ENCODE measurements around the gene MAMSTR. TPM values are rescaled to one million over a fixed set of nuclear protein-coding genes. Genes with fewer than 3 reads are reported as not detected.

Gene MAMSTR
- total RNA-seq, 2 experiments from 2014 or later, result 0.56 to 1.0 TPM

- CTCF ChIA-PET, result interaction anchor here (0.7 to 1.4 kb wide), 2 partner anchors 10 to 50 kb away, joined by 3 read pairs; no protein-coding TSS in a partner anchor
These were observed 25.9 kb upstream of the MAMSTR start for GRCh38 chr19:48745208-48745995.

GRCh38 chr19:48742096-48742495 lies 22.6 kb upstream of the MAMSTR start:
- Mint-ChIP-seq H3K9me3 (no peaks in the 10 kb centered on the region), H3K4me1 (ENCODE audit: low read depth) (peaks cover 21% of the 10 kb centered on the region), H3K4me3 (no peak overlapping the region), H3K36me3 (ENCODE audit: low read depth) (no peaks in the 10 kb centered on the region), H3K27ac (no peak overlapping the region), H3K27me3 (peaks cover 18% of the 10 kb centered on the region)
- POLR2A ChIA-PET, result interaction anchor here (1.2 kb wide), 1 partner anchor 16 kb away, joined by 3 read pairs; no protein-coding TSS in a partner anchor
- TF ChIP-seq CTCF (IDR thresholded peaks at IDR 0.05), result no peak
- intact Hi-C loops (cut with micrococcal nuclease), result loop anchor here (10.0 kb wide), 1 partner anchor 97 kb away; the partner anchor contains the start of gene CA11
- CTCF ChIA-PET, result no interaction called here
- ATAC-seq (no peak), DNase-seq (no peak)

More at GRCh38 chr19:48745208-48745995, 25.9 kb upstream of the MAMSTR start:
- DNase-seq (peak; percentile 75), ATAC-seq (peak; percentile 70)
- TF ChIP-seq CTCF (IDR thresholded peaks at IDR 0.05), result no peak
- Mint-ChIP-seq H3K9me3 (no peaks in the 10 kb centered on the region), H3K27ac (no peak overlapping the region), H3K36me3 (ENCODE audit: low read depth) (no peaks in the 10 kb centered on the region), H3K4me3 (no peak overlapping the region), H3K27me3 (peaks cover 14% of the 10 kb centered on the region), H3K4me1 (ENCODE audit: low read depth) (peaks cover 12% of the 10 kb centered on the region)
- POLR2A ChIA-PET, result no interaction called here
- intact Hi-C loops (cut with micrococcal nuclease), result loop anchor here (10.0 kb wide), 1 partner anchor 101 kb away; the partner anchor contains the start of gene CA11

GRCh38 chr19:48741129-48741999 lies 21.8 kb upstream of the MAMSTR start:
- Mint-ChIP-seq H3K4me1 (ENCODE audit: low read depth) (peaks cover 21% of the 10 kb centered on the region), H3K9me3 (no peaks in the 10 kb centered on the region), H3K36me3 (ENCODE audit: low read depth) (no peaks in the 10 kb centered on the region), H3K4me3 (no peak overlapping the region), H3K27ac (no peak overlapping the region), H3K27me3 (peaks cover 17% of the 10 kb centered on the region)
- ATAC-seq (peak; percentile 17), DNase-seq (peak; percentile 65)
- ChIA-PET CTCF (no interaction called here), POLR2A (interaction anchor here (1.2 kb wide), 1 partner anchor 16 kb away, joined by 3 read pairs; no protein-coding TSS in a partner anchor)
- intact Hi-C loops (cut with micrococcal nuclease), result loop anchor here (10.0 kb wide), 1 partner anchor 97 kb away; the partner anchor contains the start of gene CA11
- no peak for TF ChIP-seq CTCF (IDR thresholded peaks at IDR 0.05)

- no peak for TF ChIP-seq CTCF (IDR thresholded peaks at IDR 0.05)
- ChIA-PET POLR2A (interaction anchor here (1.0 to 1.2 kb wide), 2 partner anchors 14 to 593 kb away, joined by 5 read pairs; no protein-coding TSS in a partner anchor), CTCF (interaction anchor here (1.3 to 2.7 kb wide), 3 partner anchors 20 to 65 kb away, joined by 3 to 18 read pairs (median 6); no protein-coding TSS in a partner anchor)
- Mint-ChIP-seq H3K27ac (no peak within 1 kb of the TSS), H3K36me3 (ENCODE audit: low read depth) (no peaks in the 10 kb centered on the region), H3K4me3 (peak within 1 kb of the TSS; percentile 26), H3K4me1 (ENCODE audit: low read depth) (peaks cover 16% of the 10 kb centered on the region), H3K9me3 (no peaks in the 10 kb centered on the region), H3K27me3 (peaks cover 9% of the 10 kb centered on the region)
- no peak for DNase-seq
- no peak for ATAC-seq
- intact Hi-C loops (cut with micrococcal nuclease), result loop anchor here (10.0 kb wide), 1 partner anchor 96 kb away; the partner anchor contains the start of gene CA11
These were observed 20.8 kb upstream of the MAMSTR start, which contains the start of gene RASIP1 for GRCh38 chr19:48740164-48740972. Gene RASIP1, minus strand, starts transcription at chr19:48740610. Its CDS starts 328 bp downstream, at chr19:48740282.
